PFSK-1 (cell line): ENCODE results near the gene PIEZO2.

ENCODE experiments used
- POLR2AphosphoS5 ChIP-seq: IDR thresholded peaks from 2 replicates; pipeline ENCODE4 v1.6.1; 2012; ENCODE audit warnings: low read depth, mild to moderate bottlenecking, control low read depth, low read length, moderate library complexity
- SIN3A ChIP-seq: IDR thresholded peaks from 2 replicates; pipeline ENCODE4 v1.6.1; 2012; ENCODE audit warnings: mild to moderate bottlenecking, low read length, moderate library complexity, borderline replicate concordance; ENCODE audit not compliant: insufficient read depth
- TAF1 ChIP-seq: IDR thresholded peaks from 2 replicates; pipeline ENCODE4 v1.6.1; 2012; ENCODE audit warnings: low read length, control low read depth, borderline replicate concordance; ENCODE audit not compliant: insufficient read depth
- TF ChIP-seq, protein P1 (sequence below), 2 experiments: IDR thresholded peaks; 2 replicates each; pipeline versions ENCODE4 v1.6.1 to v1.8.0; 2011 to 2012; ENCODE audit warnings: low read depth in 2 of 2, low read length in 2 of 2, control low read depth in 1 of 2, inconsistent platforms in 1 of 2, mild to moderate bottlenecking in 1 of 2, moderate library complexity in 1 of 2; ENCODE audit not compliant: insufficient read depth in 1 of 2

DNA sequence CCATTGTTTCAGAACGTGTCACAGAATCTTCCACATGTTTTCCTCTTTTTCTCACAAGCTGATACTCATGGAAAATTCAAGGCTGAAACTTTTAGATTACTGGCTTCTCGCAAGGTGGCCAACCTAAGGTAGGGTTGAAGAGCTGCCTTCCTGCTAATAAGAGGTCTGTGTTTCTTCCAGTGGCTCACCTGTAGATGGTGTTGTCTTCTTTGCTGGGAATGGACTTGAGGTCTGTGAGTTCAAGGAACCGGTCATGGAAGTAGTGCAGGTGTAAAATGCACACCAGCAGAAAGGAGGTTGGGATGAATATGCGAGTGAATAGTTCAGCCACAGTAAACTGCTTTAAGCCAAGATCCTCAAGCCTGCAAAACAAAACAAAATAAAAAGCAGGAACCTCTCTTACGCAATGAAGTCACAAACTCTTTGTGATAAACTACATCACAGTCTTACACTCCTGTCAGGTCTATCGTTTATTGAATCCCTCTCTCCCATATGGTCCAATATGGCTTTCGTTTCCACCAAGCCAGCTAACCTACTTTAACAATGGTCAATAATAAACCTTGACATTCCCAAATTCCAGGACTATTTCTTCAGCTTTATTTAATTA is 364.7 kb downstream of the PIEZO2 start:
- TF ChIP-seq TAF1: no peak
- TF ChIP-seq, protein P1, sequence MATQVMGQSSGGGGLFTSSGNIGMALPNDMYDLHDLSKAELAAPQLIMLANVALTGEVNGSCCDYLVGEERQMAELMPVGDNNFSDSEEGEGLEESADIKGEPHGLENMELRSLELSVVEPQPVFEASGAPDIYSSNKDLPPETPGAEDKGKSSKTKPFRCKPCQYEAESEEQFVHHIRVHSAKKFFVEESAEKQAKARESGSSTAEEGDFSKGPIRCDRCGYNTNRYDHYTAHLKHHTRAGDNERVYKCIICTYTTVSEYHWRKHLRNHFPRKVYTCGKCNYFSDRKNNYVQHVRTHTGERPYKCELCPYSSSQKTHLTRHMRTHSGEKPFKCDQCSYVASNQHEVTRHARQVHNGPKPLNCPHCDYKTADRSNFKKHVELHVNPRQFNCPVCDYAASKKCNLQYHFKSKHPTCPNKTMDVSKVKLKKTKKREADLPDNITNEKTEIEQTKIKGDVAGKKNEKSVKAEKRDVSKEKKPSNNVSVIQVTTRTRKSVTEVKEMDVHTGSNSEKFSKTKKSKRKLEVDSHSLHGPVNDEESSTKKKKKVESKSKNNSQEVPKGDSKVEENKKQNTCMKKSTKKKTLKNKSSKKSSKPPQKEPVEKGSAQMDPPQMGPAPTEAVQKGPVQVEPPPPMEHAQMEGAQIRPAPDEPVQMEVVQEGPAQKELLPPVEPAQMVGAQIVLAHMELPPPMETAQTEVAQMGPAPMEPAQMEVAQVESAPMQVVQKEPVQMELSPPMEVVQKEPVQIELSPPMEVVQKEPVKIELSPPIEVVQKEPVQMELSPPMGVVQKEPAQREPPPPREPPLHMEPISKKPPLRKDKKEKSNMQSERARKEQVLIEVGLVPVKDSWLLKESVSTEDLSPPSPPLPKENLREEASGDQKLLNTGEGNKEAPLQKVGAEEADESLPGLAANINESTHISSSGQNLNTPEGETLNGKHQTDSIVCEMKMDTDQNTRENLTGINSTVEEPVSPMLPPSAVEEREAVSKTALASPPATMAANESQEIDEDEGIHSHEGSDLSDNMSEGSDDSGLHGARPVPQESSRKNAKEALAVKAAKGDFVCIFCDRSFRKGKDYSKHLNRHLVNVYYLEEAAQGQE (IDR thresholded peaks at IDR 0.05; ENCODE audit: insufficient read depth in 1 of 2, low read depth in 2 of 2, low read length in 2 of 2): no peak
- TF ChIP-seq SIN3A: no peak
- no peak for TF ChIP-seq POLR2AphosphoS5
